ENCODE results near the gene USP33.
"Not testable (repeated sequence)": the region's sequence is repeated elsewhere in the genome, so short reads cannot be mapped to it uniquely, and the experiment has no call there.

Gene USP33

GRCh38 chr1:77759071-77760028, at the start of gene USP33:
USP33 (minus strand) TSS chr1:77759852; CDS start chr1:77741697, 18,155 bp downstream.
- Histone ChIP-seq H3K9me3 (ENCODE audit: control insufficient read depth, insufficient read depth, low read length) (no peaks in the 10 kb centered on the region), H3K36me3 (ENCODE audit: control insufficient read depth, insufficient read depth, low read length) (no peaks in the 10 kb centered on the region), H3K4me1 (ENCODE audit: control insufficient read depth, insufficient read depth, low read length) (peaks cover 12% of the 10 kb centered on the region; the same call in 1 of the 2 replicates), H3K27ac (ENCODE audit: low read depth, low read length) (peak within 1 kb of the TSS; percentile 97), H3K9ac (ENCODE audit: low read depth, low read length) (peak within 1 kb of the TSS; percentile 82), H3K4me3 (ENCODE audit: low read depth, low read length) (peak within 1 kb of the TSS; percentile 95), H3K27me3 (ENCODE audit: control insufficient read depth, insufficient read depth, low read length) (no peaks in the 10 kb centered on the region)

- Histone ChIP-seq H3K4me1 (ENCODE audit: control insufficient read depth, insufficient read depth, low read length) (no peaks in the 10 kb centered on the region), H3K27me3 (ENCODE audit: control insufficient read depth, insufficient read depth, low read length) (no peaks in the 10 kb centered on the region), H3K9ac (ENCODE audit: low read depth, low read length) (no peak overlapping the region), H3K36me3 (ENCODE audit: control insufficient read depth, insufficient read depth, low read length) (peaks cover 22% of the 10 kb centered on the region), H3K9me3 (ENCODE audit: control insufficient read depth, insufficient read depth, low read length) (no peaks in the 10 kb centered on the region), H3K4me3 (ENCODE audit: low read depth, low read length) (no peak overlapping the region), H3K27ac (ENCODE audit: low read depth, low read length) (no peak overlapping the region)
These were observed 43.7 kb upstream of the USP33 start for GRCh38 chr1:77803371-77803770.

DNA sequence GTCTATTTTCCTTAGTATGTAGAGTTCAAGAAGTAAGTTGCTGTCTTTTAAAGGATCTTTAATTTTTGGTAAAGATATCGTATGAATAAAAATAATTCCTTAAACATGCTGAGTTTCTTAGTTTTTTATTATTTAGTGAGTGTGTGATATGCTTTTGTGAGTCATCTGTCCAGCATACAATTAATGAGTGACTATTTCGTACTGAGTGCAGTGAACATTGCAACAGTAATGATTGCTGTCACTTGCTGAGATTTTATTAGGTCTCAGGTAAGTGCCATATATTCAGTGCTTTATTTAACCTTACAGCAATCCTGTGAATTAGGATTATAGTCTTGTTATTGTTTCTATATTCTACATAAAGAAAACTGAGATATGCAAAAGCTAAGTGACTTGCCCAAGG, 42.4 kb upstream of the USP33 start:
- Histone ChIP-seq H3K4me3 (ENCODE audit: low read depth, low read length) (no peak overlapping the region), H3K4me1 (ENCODE audit: control insufficient read depth, insufficient read depth, low read length) (no peaks in the 10 kb centered on the region)

DNA sequence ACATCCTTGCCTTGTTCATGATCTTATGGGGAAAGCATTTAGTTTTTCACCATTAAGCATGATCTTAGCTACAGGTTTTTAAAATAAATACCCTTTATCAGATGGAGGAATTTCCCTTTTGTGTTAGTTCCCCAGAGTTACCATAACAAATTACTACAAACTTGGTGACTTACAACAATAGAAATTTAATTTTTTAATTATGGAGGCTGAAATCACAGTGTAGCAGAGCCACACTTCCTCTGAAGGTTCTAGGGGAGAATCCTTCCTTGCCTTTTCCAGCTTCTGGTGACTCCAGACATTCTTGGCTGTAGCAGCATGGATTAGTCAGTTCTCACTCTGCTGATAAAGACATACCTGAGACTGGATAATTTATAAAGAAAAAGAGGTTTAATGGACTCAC, 38.3 kb upstream of the USP33 start:
- no peak overlapping the region for H3K4me3 ChIP-seq (ENCODE audit: low read depth, low read length)
- no peak overlapping the region for H3K9ac ChIP-seq (ENCODE audit: low read depth, low read length)
- H3K4me1 ChIP-seq (ENCODE audit: control insufficient read depth, insufficient read depth, low read length) = no peaks in the 10 kb centered on the region
- H3K36me3 ChIP-seq (ENCODE audit: control insufficient read depth, insufficient read depth, low read length) = peaks cover 6% of the 10 kb centered on the region
- H3K27ac ChIP-seq (ENCODE audit: low read depth, low read length) = no peak overlapping the region
- H3K27me3 ChIP-seq (ENCODE audit: control insufficient read depth, insufficient read depth, low read length) = no peaks in the 10 kb centered on the region
- H3K9me3 ChIP-seq (ENCODE audit: control insufficient read depth, insufficient read depth, low read length) = no peaks in the 10 kb centered on the region

More for the DNA sequence above, 42.4 kb upstream of the USP33 start:
- Histone ChIP-seq H3K27ac (ENCODE audit: low read depth, low read length) (no peak overlapping the region), H3K9ac (ENCODE audit: low read depth, low read length) (no peak overlapping the region), H3K27me3 (ENCODE audit: control insufficient read depth, insufficient read depth, low read length) (no peaks in the 10 kb centered on the region), H3K9me3 (ENCODE audit: control insufficient read depth, insufficient read depth, low read length) (no peaks in the 10 kb centered on the region), H3K36me3 (ENCODE audit: control insufficient read depth, insufficient read depth, low read length) (peaks cover 18% of the 10 kb centered on the region)

DNA sequence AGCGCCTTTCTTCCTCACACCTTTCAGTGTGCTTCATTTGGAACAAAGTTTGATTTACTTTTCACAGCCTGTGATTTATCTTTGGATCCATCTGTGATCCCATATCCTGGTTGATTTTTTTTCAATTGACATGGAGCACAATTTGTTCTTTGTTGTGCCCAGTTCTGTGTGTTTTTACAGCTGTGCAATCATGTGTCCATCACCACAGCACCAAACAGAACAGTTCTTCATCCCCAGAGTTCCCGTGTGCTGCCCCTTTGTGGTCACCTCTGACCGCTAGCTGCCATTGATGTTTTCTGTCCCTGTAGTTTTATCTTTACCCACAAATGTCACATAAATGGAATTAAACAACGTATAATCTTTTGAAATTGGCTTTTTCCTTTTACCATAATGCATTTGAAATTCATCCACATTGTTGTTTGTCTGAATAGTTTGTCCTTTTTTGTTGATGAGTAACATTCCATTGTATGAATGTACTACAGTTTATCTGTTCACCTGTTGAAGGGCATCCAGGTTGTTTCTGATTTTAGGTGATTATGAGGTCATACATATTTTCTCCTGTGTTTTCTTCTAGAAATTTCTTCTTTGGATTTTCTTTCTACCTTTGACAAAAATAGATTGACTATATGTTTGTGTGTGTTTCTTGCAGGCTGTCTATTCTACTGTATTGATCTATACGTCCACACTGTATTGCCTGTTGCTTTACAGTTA, 37.2 kb upstream of the USP33 start:
- H3K9ac ChIP-seq (ENCODE audit: low read depth, low read length) = no peak overlapping the region
- no peaks in the 10 kb centered on the region for H3K27me3 ChIP-seq (ENCODE audit: control insufficient read depth, insufficient read depth, low read length)
- H3K36me3 ChIP-seq (ENCODE audit: control insufficient read depth, insufficient read depth, low read length) = peaks cover 6% of the 10 kb centered on the region
- H3K9me3 ChIP-seq (ENCODE audit: control insufficient read depth, insufficient read depth, low read length) = no peaks in the 10 kb centered on the region
- no peak overlapping the region for H3K27ac ChIP-seq (ENCODE audit: low read depth, low read length)
- no peak overlapping the region for H3K4me3 ChIP-seq (ENCODE audit: low read depth, low read length)
- no peaks in the 10 kb centered on the region for H3K4me1 ChIP-seq (ENCODE audit: control insufficient read depth, insufficient read depth, low read length)

DNA sequence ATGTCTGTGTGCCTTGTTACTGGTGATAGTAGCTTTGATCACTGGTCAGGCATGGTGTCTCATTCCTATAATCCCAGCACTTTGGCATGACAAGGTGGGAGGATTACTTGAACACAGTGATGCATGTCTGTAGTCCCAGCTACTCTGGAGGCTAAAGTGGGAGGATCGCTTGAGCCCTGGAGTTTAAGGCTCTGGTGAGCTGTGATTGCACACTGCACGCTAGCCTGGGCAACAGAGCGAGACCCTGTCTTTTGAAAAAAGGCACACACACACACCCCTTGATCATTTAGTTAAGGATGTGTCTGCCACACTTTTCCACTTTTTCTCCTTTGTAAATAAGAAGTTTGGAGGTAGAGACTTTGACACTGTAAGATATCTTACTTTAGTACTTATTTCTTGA, 34.9 kb upstream of the USP33 start:
- Histone ChIP-seq H3K9me3 (ENCODE audit: control insufficient read depth, insufficient read depth, low read length) (no peaks in the 10 kb centered on the region), H3K9ac (ENCODE audit: low read depth, low read length) (no peak overlapping the region), H3K36me3 (ENCODE audit: control insufficient read depth, insufficient read depth, low read length) (no peaks in the 10 kb centered on the region), H3K4me3 (ENCODE audit: low read depth, low read length) (no peak overlapping the region), H3K27ac (ENCODE audit: low read depth, low read length) (no peak overlapping the region), H3K4me1 (ENCODE audit: control insufficient read depth, insufficient read depth, low read length) (no peaks in the 10 kb centered on the region), H3K27me3 (ENCODE audit: control insufficient read depth, insufficient read depth, low read length) (no peaks in the 10 kb centered on the region)

DNA sequence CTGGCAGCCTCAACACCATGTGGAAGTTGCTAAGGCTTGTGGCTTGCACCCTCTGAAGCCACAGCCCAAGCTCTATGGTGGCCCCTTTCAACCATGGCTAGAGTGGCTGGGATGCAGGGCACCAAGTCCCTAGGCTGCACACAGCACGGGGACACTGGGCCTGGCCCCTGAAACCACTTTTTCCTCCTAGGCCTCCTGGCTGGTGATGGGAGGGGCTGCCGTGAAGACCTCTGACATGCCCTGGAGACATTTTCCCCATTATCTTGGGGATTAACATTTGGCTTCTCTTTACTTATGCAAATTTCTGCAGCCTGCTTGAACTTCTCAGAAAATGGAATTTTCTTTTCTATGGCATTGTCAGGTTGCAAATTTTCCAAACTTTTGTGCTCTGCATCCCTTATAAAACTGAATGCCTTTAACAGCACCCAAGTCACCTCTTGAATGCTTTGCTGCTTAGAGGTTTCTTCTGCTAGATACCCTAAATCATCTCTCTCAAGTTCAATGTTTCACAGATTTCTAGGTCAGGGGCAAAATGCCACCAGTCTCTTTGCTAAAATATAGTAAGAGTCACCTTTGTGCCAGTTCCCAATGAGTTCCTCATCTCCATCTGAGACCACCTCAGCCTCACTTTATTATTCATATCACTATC, 26.6 kb upstream of the USP33 start:
- H3K27me3 ChIP-seq (ENCODE audit: control insufficient read depth, insufficient read depth, low read length); H3K9ac ChIP-seq (ENCODE audit: low read depth, low read length); H3K4me3 ChIP-seq (ENCODE audit: low read depth, low read length); H3K9me3 ChIP-seq (ENCODE audit: control insufficient read depth, insufficient read depth, low read length); H3K4me1 ChIP-seq (ENCODE audit: control insufficient read depth, insufficient read depth, low read length); H3K27ac ChIP-seq (ENCODE audit: low read depth, low read length): not testable (repeated sequence)
- peaks cover 22% of the 10 kb centered on the region for H3K36me3 ChIP-seq (ENCODE audit: control insufficient read depth, insufficient read depth, low read length)

DNA sequence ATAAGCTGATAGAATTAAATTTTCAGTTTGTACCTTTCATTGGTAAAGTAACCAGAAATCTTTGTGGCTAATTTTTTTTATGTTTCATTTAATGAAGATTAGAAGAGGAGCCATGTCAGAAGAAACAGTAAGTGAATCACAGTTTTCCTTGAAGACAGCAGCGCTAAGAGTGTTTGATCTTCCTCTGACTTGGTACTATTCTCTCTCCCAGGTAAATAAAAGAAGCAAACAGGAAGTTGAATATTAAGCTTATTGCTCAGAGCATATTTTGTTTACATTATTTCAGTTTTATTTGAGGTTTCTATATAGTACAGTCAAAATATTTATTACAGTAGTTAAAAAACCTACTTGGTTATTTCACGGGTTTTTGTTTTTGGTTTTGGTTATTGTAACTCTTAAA, 23.5 kb upstream of the USP33 start:
- Histone ChIP-seq H3K36me3 (ENCODE audit: control insufficient read depth, insufficient read depth, low read length) (peaks cover 22% of the 10 kb centered on the region), H3K9me3 (ENCODE audit: control insufficient read depth, insufficient read depth, low read length) (peaks cover 8% of the 10 kb centered on the region), H3K27me3 (ENCODE audit: control insufficient read depth, insufficient read depth, low read length) (no peaks in the 10 kb centered on the region), H3K9ac (ENCODE audit: low read depth, low read length) (no peak overlapping the region), H3K4me1 (ENCODE audit: control insufficient read depth, insufficient read depth, low read length) (no peaks in the 10 kb centered on the region), H3K27ac (ENCODE audit: low read depth, low read length) (no peak overlapping the region), H3K4me3 (ENCODE audit: low read depth, low read length) (no peak overlapping the region)

GRCh38 chr1:77781683-77782082, 22.0 kb upstream of the USP33 start:
- Histone ChIP-seq H3K9ac (ENCODE audit: low read depth, low read length) (no peak overlapping the region), H3K4me1 (ENCODE audit: control insufficient read depth, insufficient read depth, low read length) (no peaks in the 10 kb centered on the region), H3K9me3 (ENCODE audit: control insufficient read depth, insufficient read depth, low read length) (peaks cover 8% of the 10 kb centered on the region; the same call in 1 of the 2 replicates), H3K27ac (ENCODE audit: low read depth, low read length) (no peak overlapping the region), H3K4me3 (ENCODE audit: low read depth, low read length) (no peak overlapping the region), H3K36me3 (ENCODE audit: control insufficient read depth, insufficient read depth, low read length) (peaks cover 22% of the 10 kb centered on the region), H3K27me3 (ENCODE audit: control insufficient read depth, insufficient read depth, low read length) (no peaks in the 10 kb centered on the region)

DNA sequence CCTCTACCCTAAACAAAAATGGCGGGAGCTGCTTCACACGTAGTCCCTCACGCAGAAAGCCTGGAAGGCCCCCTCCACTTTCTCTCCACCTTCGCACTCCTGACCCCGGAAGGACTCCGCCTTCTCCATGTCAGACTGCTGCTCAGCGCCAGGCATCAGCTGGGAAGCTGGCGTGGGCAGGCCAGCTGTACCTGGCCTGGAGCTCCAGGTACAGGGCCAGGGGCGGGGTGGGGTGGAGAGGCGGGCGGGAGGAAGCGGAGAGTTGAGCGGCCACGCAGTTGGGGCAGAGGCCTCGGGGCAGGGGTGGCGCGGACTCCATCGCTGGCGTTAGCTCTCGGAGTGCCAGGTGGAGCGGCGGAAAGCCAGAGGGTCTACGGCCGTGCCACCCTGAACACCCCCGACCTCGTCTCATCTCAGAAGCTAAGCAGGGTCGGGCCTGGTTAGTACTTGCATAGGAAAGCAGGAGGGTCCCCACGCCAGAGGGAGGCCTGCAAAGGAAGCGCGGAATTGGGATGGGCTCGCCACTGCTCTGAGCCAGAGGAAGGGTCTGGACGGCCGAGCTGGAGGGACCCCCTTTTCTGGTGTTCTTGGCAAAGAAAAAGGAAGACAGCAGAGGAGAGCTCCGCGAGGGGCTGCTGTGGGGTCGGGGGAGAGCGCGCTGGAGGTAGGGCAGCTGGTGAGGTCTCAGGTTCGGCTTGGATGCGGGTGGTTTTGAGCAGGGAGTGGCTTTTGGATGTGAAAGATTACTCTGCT, 20.1 kb upstream of the USP33 start, which contains the start of gene MIGA1:
Gene MIGA1, plus strand, starts transcription at position 121 of the 753 bp plus-strand sequence. CDS start 3,604 bp downstream, outside the sequence.
- Histone ChIP-seq H3K27ac (ENCODE audit: low read depth, low read length) (peak within 1 kb of the TSS; percentile 44), H3K27me3 (ENCODE audit: control insufficient read depth, insufficient read depth, low read length) (no peaks in the 10 kb centered on the region), H3K9ac (ENCODE audit: low read depth, low read length) (peak within 1 kb of the TSS; percentile 66; the same call in 1 of the 2 replicates), H3K4me3 (ENCODE audit: low read depth, low read length) (peak within 1 kb of the TSS; percentile 86), H3K4me1 (ENCODE audit: control insufficient read depth, insufficient read depth, low read length) (no peaks in the 10 kb centered on the region), H3K9me3 (ENCODE audit: control insufficient read depth, insufficient read depth, low read length) (0 out of 2 replicates have a peak, but pooled peaks cover 4% of the 10 kb centered on the region), H3K36me3 (ENCODE audit: control insufficient read depth, insufficient read depth, low read length) (peaks cover 16% of the 10 kb centered on the region)

Data from HUES48 (cell line).